DOHH2 (cell line): ENCODE data around the gene PCDHA6.

Experiments used
- CTCF ChIP-seq: fragments of 200-600 bp; sonication (generic); IDR thresholded peaks from one replicate; pipeline ENCODE4 v1.5.1; 2014; ENCODE audit warnings: antibody characterized with exemption, mild to moderate bottlenecking, low read depth, low read length; ENCODE audit not compliant: poor library complexity, severe bottlenecking
- EZH2phosphoT487 ChIP-seq: fragments of 200-600 bp; sonication (generic); IDR thresholded peaks from 2 replicates; pipeline ENCODE4 v1.6.1; 2017; ENCODE audit warnings: borderline replicate concordance, mild to moderate bottlenecking, antibody characterized with exemption, low read length, moderate library complexity, mixed read lengths

GRCh38 chr5:140821375-140822280, 6.1 kb upstream of the PCDHA6 start, which contains the start of gene PCDHA5:
- TF ChIP-seq CTCF (peak; percentile 67), EZH2phosphoT487 (no peak)
